Activated CD4-positive, alpha-beta T cell treated with anti-CD3 and anti-CD28 coated beads for 48 hours (primary cell): ENCODE measurements around the gene PIP5K1C.

Experiments
- DNase-seq: peaks from one replicate; pipeline ENCODE4 v3.0.0-alpha.2; 2020

The PIP5K1C gene

GRCh38 chr19:3620817-3621547 lies 79.3 kb downstream of the PIP5K1C start:
- no peak for DNase-seq

- DNase-seq: no peak
Measured at GRCh38 chr19:3620145-3620816, 80.0 kb downstream of the PIP5K1C start.

- no peak for DNase-seq
Measured at GRCh38 chr19:3619631-3620012, 80.6 kb downstream of the PIP5K1C start.

GRCh38 chr19:3618811-3619630 lies 81.2 kb downstream of the PIP5K1C start:
- no peak for DNase-seq

GRCh38 chr19:3618144-3618810 lies 82.0 kb downstream of the PIP5K1C start:
- DNase-seq: peak; percentile 68

GRCh38 chr19:3617463-3617862 lies 82.8 kb downstream of the PIP5K1C start:
- peak; percentile 31 for DNase-seq

GRCh38 chr19:3615524-3616135 lies 84.6 kb downstream of the PIP5K1C start:
- DNase-seq: no peak

GRCh38 chr19:3614858-3615505 lies 85.3 kb downstream of the PIP5K1C start:
- DNase-seq: no peak

- DNase-seq: no peak
Measured at GRCh38 chr19:3613818-3614661, 86.2 kb downstream of the PIP5K1C start.

GRCh38 chr19:3612901-3613741 lies 87.1 kb downstream of the PIP5K1C start:
- no peak for DNase-seq

GRCh38 chr19:3612330-3612729 lies 87.9 kb downstream of the PIP5K1C start:
- no peak for DNase-seq

GRCh38 chr19:3611841-3612240 lies 88.4 kb downstream of the PIP5K1C start:
- no peak for DNase-seq

- DNase-seq: no peak
Measured at GRCh38 chr19:3610745-3611717, 89.2 kb downstream of the PIP5K1C start.

GRCh38 chr19:3609779-3610719 lies 90.2 kb downstream of the PIP5K1C start:
- DNase-seq: no peak

GRCh38 chr19:3608750-3609322 lies 91.4 kb downstream of the PIP5K1C start:
- DNase-seq: no peak

- DNase-seq: no peak
Measured at GRCh38 chr19:3608079-3608641, 92.1 kb downstream of the PIP5K1C start.
